Measurements from ENCODE around the gene CRY1. TPM values are rescaled to one million over a fixed set of nuclear protein-coding genes. Genes with fewer than 3 reads are reported as not detected.
A peak's percentile ranks its signal among the peaks of the same experiment; 100 is the strongest.
"Not testable (repeated sequence)": the region's sequence is repeated elsewhere in the genome, so short reads cannot be mapped to it uniquely, and the experiment has no call there.

The CRY1 gene
- total RNA-seq, 1 donor from 2014 or later, result 21.2 TPM

DNA sequence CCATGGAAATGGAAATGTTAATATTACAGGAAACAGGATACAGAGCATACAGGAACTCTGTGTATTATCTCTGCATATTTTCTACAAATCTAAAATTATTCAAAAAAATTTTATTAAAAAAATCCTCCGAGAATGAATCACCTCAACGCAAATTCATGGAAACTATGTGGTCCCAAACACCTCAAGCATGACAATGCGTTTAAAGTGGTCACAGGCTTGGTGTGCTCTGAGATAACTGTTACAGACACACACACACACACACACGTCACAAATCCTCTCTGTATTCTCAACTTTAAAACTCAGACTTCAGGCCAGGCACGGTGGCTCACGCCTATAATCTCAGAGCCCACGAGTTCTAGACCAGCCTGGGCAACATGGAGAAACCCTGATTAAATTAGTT, 61.1 kb downstream of the CRY1 start:
- no peak for DNase-seq (ENCODE audit: low spot score)
- no peaks in the 10 kb centered on the region for H3K27me3 Mint-ChIP-seq (ENCODE audit: low read depth)
- H3K4me3 Mint-ChIP-seq (ENCODE audit: unreplicated experiment), result no peak overlapping the region
- TF ChIP-seq, protein P1, sequence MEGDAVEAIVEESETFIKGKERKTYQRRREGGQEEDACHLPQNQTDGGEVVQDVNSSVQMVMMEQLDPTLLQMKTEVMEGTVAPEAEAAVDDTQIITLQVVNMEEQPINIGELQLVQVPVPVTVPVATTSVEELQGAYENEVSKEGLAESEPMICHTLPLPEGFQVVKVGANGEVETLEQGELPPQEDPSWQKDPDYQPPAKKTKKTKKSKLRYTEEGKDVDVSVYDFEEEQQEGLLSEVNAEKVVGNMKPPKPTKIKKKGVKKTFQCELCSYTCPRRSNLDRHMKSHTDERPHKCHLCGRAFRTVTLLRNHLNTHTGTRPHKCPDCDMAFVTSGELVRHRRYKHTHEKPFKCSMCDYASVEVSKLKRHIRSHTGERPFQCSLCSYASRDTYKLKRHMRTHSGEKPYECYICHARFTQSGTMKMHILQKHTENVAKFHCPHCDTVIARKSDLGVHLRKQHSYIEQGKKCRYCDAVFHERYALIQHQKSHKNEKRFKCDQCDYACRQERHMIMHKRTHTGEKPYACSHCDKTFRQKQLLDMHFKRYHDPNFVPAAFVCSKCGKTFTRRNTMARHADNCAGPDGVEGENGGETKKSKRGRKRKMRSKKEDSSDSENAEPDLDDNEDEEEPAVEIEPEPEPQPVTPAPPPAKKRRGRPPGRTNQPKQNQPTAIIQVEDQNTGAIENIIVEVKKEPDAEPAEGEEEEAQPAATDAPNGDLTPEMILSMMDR (IDR thresholded peaks at IDR 0.05), result no peak
- H3K27ac Mint-ChIP-seq (ENCODE audit: unreplicated experiment), result no peak overlapping the region
- H3K9me3 Mint-ChIP-seq (ENCODE audit: low read depth), result no peaks in the 10 kb centered on the region
- no peaks in the 10 kb centered on the region for H3K36me3 Mint-ChIP-seq (ENCODE audit: low read depth)
- peaks cover 46% of the 10 kb centered on the region for H3K4me1 Mint-ChIP-seq (ENCODE audit: low read depth)

DNA sequence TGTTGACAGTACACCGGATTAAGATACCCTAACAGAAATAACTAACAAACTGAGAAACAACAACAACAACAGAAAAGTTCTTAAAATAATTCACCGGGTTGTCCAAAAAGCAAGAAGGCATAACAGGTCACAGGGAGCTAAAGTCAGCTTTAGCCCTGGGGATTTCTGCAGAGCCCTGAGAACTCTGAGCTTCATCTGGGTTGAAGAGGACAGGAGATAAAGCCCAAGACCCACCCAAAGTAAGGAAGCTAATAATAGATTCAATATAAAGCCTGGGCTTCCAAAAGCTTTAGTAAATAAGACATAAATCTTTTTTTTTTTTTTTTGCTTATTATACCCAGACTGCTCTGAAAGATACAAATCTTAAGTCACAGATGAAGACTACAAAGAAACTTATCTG, 62.3 kb downstream of the CRY1 start:
- Mint-ChIP-seq H3K4me1 (ENCODE audit: low read depth) (peaks cover 57% of the 10 kb centered on the region), H3K4me3 (ENCODE audit: unreplicated experiment) (no peak overlapping the region), H3K27me3 (ENCODE audit: low read depth) (no peaks in the 10 kb centered on the region), H3K36me3 (ENCODE audit: low read depth) (no peaks in the 10 kb centered on the region), H3K27ac (ENCODE audit: unreplicated experiment) (no peak overlapping the region), H3K9me3 (ENCODE audit: low read depth) (no peaks in the 10 kb centered on the region)
- TF ChIP-seq, protein P1 (IDR thresholded peaks at IDR 0.05), result no peak
- no peak for DNase-seq (ENCODE audit: low spot score)

DNA sequence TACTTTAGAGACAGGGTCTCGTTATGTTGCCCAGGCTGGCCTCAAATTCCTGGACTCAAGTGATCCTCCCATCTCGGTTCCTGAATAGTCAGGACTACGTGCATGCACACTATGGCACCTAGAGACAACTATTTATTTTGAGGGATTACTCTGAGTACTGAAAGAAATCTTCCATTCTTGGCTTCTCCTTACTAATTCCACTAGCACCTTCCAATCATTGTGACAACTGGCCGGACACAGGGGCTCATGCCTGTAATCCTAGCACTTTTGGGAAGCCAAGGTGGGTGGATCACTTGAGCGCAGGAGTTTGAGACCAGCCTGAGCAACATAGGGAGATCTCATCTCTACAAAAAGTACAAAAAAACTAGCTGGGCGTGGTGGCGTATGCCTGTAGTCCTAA, 64.3 kb downstream of the CRY1 start:
- H3K36me3 Mint-ChIP-seq (ENCODE audit: low read depth), result no peaks in the 10 kb centered on the region
- H3K27ac Mint-ChIP-seq (ENCODE audit: unreplicated experiment), result peak overlapping the region; percentile 61
- no peak for DNase-seq (ENCODE audit: low spot score)
- no peaks in the 10 kb centered on the region for H3K27me3 Mint-ChIP-seq (ENCODE audit: low read depth)
- TF ChIP-seq, protein P1 (IDR thresholded peaks at IDR 0.05), result no peak
- no peaks in the 10 kb centered on the region for H3K9me3 Mint-ChIP-seq (ENCODE audit: low read depth)
- peaks cover 56% of the 10 kb centered on the region for H3K4me1 Mint-ChIP-seq (ENCODE audit: low read depth)
- no peak overlapping the region for H3K4me3 Mint-ChIP-seq (ENCODE audit: unreplicated experiment)

DNA sequence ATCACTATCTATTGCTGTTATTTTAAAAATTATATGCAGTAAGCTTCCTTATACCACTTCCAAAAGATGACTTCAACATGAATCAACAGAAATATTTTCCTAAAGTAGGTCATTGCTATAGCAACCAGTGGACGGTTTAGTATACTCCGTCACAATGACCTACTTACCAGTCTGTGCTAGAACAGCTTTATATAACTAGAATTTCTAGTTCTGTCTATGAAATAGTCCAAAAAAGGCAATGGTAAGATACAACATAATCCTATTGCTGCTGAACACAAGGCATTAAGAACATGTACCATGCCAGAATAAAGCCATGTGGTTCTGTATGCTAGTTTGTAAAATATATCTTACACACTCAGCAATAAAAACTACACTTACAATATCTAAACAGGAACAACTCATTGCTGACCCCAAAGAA, 65.7 kb downstream of the CRY1 start:
- TF ChIP-seq, protein P1 (IDR thresholded peaks at IDR 0.05), result no peak
- DNase-seq (ENCODE audit: low spot score), result no peak
- Mint-ChIP-seq H3K27ac (ENCODE audit: unreplicated experiment) (peak overlapping the region; percentile 91), H3K4me1 (ENCODE audit: low read depth) (peaks cover 54% of the 10 kb centered on the region), H3K4me3 (ENCODE audit: unreplicated experiment) (no peak overlapping the region), H3K9me3 (ENCODE audit: low read depth) (no peaks in the 10 kb centered on the region), H3K27me3 (ENCODE audit: low read depth) (no peaks in the 10 kb centered on the region), H3K36me3 (ENCODE audit: low read depth) (no peaks in the 10 kb centered on the region)

DNA sequence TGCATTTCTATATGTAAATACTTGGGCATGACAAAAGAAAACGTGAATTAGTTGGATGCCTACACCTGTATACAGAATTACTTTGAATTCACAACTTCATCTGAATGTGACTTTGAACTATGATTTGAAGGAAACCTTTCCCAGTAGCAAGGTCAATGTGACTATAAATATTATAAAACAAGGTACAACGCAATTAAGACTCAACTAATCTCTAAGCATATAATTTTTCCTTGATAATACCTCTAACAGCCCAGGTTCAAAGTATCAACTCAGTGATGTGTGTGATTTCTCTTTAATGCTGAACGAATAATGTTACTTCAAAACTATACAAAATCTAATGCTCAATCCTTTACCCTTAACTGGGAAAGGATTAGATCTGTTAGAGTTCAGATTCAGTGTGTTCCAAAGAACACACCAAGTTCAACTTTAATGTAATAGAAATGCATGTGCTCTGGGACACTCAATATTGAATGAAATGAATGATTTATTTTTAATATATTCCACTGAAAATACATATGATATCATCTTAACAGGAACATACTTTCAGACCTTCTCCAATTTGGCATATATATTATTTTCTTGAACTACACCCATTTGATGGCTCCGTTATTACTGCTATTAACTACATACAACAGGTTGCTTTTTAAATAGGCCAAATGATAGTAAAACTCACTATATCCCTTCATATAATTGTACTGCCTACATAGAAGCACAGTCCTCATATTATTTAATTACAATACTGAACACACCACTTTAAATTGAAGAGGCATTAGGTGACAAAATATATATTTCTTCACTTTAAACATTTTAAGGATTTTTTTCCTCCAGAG, 66.3 kb downstream of the CRY1 start:
- TF ChIP-seq, protein P1 (IDR thresholded peaks at IDR 0.05), result no peak
- Mint-ChIP-seq H3K36me3 (ENCODE audit: low read depth) (no peaks in the 10 kb centered on the region), H3K27me3 (ENCODE audit: low read depth) (no peaks in the 10 kb centered on the region), H3K4me1 (ENCODE audit: low read depth) (peaks cover 51% of the 10 kb centered on the region), H3K27ac (ENCODE audit: unreplicated experiment) (peak overlapping the region; percentile 91), H3K9me3 (ENCODE audit: low read depth) (no peaks in the 10 kb centered on the region), H3K4me3 (ENCODE audit: unreplicated experiment) (peak overlapping the region; percentile 9)
- no peak for DNase-seq (ENCODE audit: low spot score)

DNA sequence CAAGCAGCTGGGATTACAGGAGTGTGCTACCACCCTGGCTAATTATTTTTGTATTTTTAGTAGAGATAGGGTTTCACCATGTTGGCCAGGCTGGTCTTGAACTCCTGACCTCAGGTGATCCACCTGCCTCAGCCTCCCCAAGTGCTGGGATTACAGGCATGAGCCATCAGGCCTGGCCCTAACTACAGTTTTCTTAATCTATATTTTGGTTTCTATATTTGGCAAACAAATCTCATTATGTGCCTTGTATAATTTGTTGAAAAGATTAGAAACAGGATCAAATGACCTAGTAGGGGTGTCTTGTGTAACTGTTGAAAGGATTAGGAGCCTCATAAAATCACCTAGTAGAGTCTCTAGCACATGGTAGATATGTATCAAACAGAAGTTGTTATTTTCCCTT, 67.0 kb downstream of the CRY1 start:
- H3K27ac Mint-ChIP-seq (ENCODE audit: unreplicated experiment), result peak overlapping the region; percentile 91
- not testable (repeated sequence) for H3K27me3 Mint-ChIP-seq (ENCODE audit: low read depth); H3K4me3 Mint-ChIP-seq (ENCODE audit: unreplicated experiment); DNase-seq (ENCODE audit: low spot score); H3K9me3 Mint-ChIP-seq (ENCODE audit: low read depth); H3K36me3 Mint-ChIP-seq (ENCODE audit: low read depth)
- H3K4me1 Mint-ChIP-seq (ENCODE audit: low read depth), result peaks cover 45% of the 10 kb centered on the region
